Neural progenitor cell (in vitro differentiated cells): Measurements from ENCODE around the gene TGFB2. TPM values are rescaled to one million over a fixed set of nuclear protein-coding genes. Genes with fewer than 3 reads are reported as not detected.
A peak's percentile ranks its signal among the peaks of the same experiment; 100 is the strongest.

Source experiments
- DNase-seq: peaks from one replicate; pipeline ENCODE4 v3.0.0-alpha.2; 2016; ENCODE audit warnings: low spot score
- H2AFZ ChIP-seq: fragments of 200-600 bp; sonication (generic); replicated peaks from 2 replicates; pipeline ENCODE4 v1.6.1; 2016; ENCODE audit warnings: antibody characterized with exemption
- H3F3A ChIP-seq: fragments of 200-600 bp; sonication (generic); 2 replicates; pipeline ENCODE4 v1.6.1; 2016; ENCODE audit warnings: antibody characterized with exemption, low read depth
- H3K27ac ChIP-seq: fragments of 200-600 bp; sonication (generic); 2 replicates; pipeline ENCODE4 v1.5.1; 2016; ENCODE audit warnings: mild to moderate bottlenecking
- H3K27me3 ChIP-seq: fragments of 200-600 bp; sonication (generic); 2 replicates; pipeline ENCODE4 v1.6.1; 2016; ENCODE audit warnings: mild to moderate bottlenecking, moderate library complexity
- H3K36me3 ChIP-seq: fragments of 200-600 bp; sonication (generic); 2 replicates; pipeline ENCODE4 v1.5.1; 2016
- H3K4me1 ChIP-seq: fragments of 200-600 bp; sonication (generic); 2 replicates; pipeline ENCODE4 v1.6.1; 2016; ENCODE audit warnings: mixed run types
- H3K4me2 ChIP-seq: fragments of 200-600 bp; sonication (generic); 2 replicates; pipeline ENCODE4 v1.6.1; 2016
- H3K4me3 ChIP-seq: fragments of 200-600 bp; sonication (generic); 2 replicates; pipeline ENCODE4 v1.5.1; 2016
- H3K79me2 ChIP-seq: fragments of 200-600 bp; sonication (generic); 2 replicates; pipeline ENCODE4 v1.6.1; 2016; ENCODE audit warnings: low read depth
- H3K9ac ChIP-seq: fragments of 200-600 bp; sonication (generic); 2 replicates; pipeline ENCODE4 v1.6.1; 2016
- H3K9me3 ChIP-seq: fragments of 200-600 bp; sonication (generic); 2 replicates; pipeline ENCODE4 v1.5.1; 2016; ENCODE audit warnings: low read depth
- H4K20me1 ChIP-seq: fragments of 200-600 bp; sonication (generic); 2 replicates; pipeline ENCODE4 v1.6.1; 2016; ENCODE audit warnings: low read depth
- H3K27ac Mint-ChIP-seq: 3 replicates; pipeline ENCODE4 v1.8.0; 2021; ENCODE audit warnings: mixed read lengths
- H3K27me3 Mint-ChIP-seq: 2 replicates; pipeline ENCODE4 v1.8.0; 2022; ENCODE audit warnings: low read depth, mild to moderate bottlenecking, inconsistent platforms, moderate library complexity, mixed read lengths; ENCODE audit not compliant: insufficient read depth
- H3K36me3 Mint-ChIP-seq: 3 replicates; pipeline ENCODE4 v1.8.0; 2021; ENCODE audit warnings: mixed read lengths
- H3K4me1 Mint-ChIP-seq: 3 replicates; pipeline ENCODE4 v1.8.0; 2021; ENCODE audit warnings: mixed read lengths
- H3K4me3 Mint-ChIP-seq: 3 replicates; pipeline ENCODE4 v1.8.0; 2021; ENCODE audit warnings: mild to moderate bottlenecking, moderate library complexity, mixed read lengths
- H3K9me3 Mint-ChIP-seq: 3 replicates; pipeline ENCODE4 v1.8.0; 2020; ENCODE audit warnings: mixed read lengths
- CTCF ChIP-seq: fragments of 200-600 bp; sonication (generic); IDR thresholded peaks from 2 replicates; pipeline ENCODE4 v1.5.1; 2017; ENCODE audit warnings: antibody characterized with exemption, mild to moderate bottlenecking
- EZH2 ChIP-seq: fragments of 200-600 bp; sonication (generic); IDR thresholded peaks from 2 replicates; pipeline ENCODE4 v1.6.1; 2017; ENCODE audit warnings: antibody characterized with exemption, mild to moderate bottlenecking, moderate library complexity
- EZH2phosphoT487 ChIP-seq: fragments of 200-600 bp; sonication (generic); IDR thresholded peaks from 2 replicates; pipeline ENCODE4 v1.6.1; 2017; ENCODE audit warnings: antibody characterized with exemption
- total RNA-seq: library from RNA; depleted of rRNA; stranded (reverse); fragments of >200 nt; gene quantifications from 2 replicates; pipeline ENCODE4 v1.2.3, GENCODE V29; 2015; ENCODE audit warnings: low replicate concordance

Gene TGFB2
- total RNA-seq, 1 donor from 2014 or later: 1.9 TPM

DNA sequence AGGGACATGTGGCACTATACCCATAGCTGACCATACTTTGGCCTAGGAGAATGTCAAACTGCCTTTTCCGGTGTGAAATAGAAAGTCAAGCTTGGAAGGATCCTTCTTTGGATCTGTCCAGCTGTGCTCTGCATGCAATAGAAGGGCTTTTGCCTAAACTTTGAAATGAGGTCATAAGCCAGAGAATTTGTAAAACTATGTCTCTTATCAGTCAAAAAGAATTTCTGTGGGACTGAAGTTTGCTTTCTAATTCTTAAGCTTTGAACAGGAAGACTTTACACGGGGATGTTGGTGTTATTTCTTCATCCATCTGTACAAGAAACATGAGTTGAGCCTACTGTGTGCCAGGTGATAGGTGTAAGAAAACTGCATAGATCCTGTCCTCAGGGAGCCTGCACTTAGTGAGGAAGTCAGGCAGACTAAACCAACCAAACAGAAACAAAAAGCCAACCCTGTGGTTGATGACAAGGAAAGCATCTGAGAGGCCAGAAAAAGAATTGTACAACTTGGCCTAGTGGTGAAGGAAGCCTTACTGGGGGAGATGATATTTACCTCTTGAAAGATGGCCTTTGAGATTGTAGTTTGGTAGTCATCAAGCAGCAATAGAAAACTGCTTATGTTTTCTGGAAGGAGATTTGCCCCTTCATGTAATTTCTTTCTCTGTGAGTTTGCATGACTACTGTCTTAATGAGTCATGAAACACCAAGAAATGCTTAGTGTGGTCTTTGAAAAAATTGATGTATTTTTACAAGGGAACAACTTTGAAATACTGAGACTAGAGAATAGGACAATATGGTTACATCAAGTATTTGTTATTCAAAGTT lies 24.8 kb downstream of the TGFB2 start:
- DNase-seq: no peak
- no peaks in the 10 kb centered on the region for H3K79me2 ChIP-seq
- H4K20me1 ChIP-seq: no peaks in the 10 kb centered on the region
- no peaks in the 10 kb centered on the region for H3F3A ChIP-seq
- no peaks in the 10 kb centered on the region for H3K9me3 ChIP-seq
- Mint-ChIP-seq H3K36me3 (no peaks in the 10 kb centered on the region), H3K9me3 (peaks cover 2% of the 10 kb centered on the region), H3K27me3 (peaks cover 2% of the 10 kb centered on the region), H3K27ac (no peak overlapping the region), H3K4me3 (no peak overlapping the region), H3K4me1 (peaks cover 18% of the 10 kb centered on the region)
- TF ChIP-seq EZH2phosphoT487: no peak
- TF ChIP-seq CTCF: no peak
- no peak for TF ChIP-seq EZH2
- H3K4me3 ChIP-seq: no peak overlapping the region
- H3K36me3 ChIP-seq: no peaks in the 10 kb centered on the region
- no peak overlapping the region for H3K4me2 ChIP-seq
- H3K27ac ChIP-seq: no peak overlapping the region
- no peak overlapping the region for H3K9ac ChIP-seq
- H3K4me1 ChIP-seq: no peaks in the 10 kb centered on the region
- H3K27me3 ChIP-seq: no peaks in the 10 kb centered on the region
- H2AFZ ChIP-seq: no peak overlapping the region

- Mint-ChIP-seq H3K4me3 (no peak overlapping the region), H3K27me3 (peaks cover 2% of the 10 kb centered on the region), H3K9me3 (peaks cover 2% of the 10 kb centered on the region), H3K27ac (peak overlapping the region; percentile 32), H3K4me1 (peaks cover 20% of the 10 kb centered on the region), H3K36me3 (no peaks in the 10 kb centered on the region)
- H3K4me1 ChIP-seq: no peaks in the 10 kb centered on the region
- no peak for DNase-seq
- no peak overlapping the region for H3K4me2 ChIP-seq
- no peaks in the 10 kb centered on the region for H3F3A ChIP-seq
- H3K27ac ChIP-seq: no peak overlapping the region
- H4K20me1 ChIP-seq: no peaks in the 10 kb centered on the region
- H3K4me3 ChIP-seq: no peak overlapping the region
- H3K9me3 ChIP-seq: no peaks in the 10 kb centered on the region
- no peaks in the 10 kb centered on the region for H3K36me3 ChIP-seq
- TF ChIP-seq CTCF (no peak), EZH2 (no peak), EZH2phosphoT487 (no peak)
- no peak overlapping the region for H2AFZ ChIP-seq
- no peak overlapping the region for H3K9ac ChIP-seq
- H3K79me2 ChIP-seq: no peaks in the 10 kb centered on the region
- no peaks in the 10 kb centered on the region for H3K27me3 ChIP-seq
Observed at GRCh38 chr1:218371927-218372672, 27.0 kb downstream of the TGFB2 start.

GRCh38 chr1:218374401-218375353 lies 29.5 kb downstream of the TGFB2 start:
- H3K4me3 Mint-ChIP-seq: no peak overlapping the region
- H3K27me3 ChIP-seq: no peaks in the 10 kb centered on the region
- H3K27ac ChIP-seq: no peak overlapping the region
- no peaks in the 10 kb centered on the region for H3K79me2 ChIP-seq
- H3K4me2 ChIP-seq: no peak overlapping the region
- H3F3A ChIP-seq: no peaks in the 10 kb centered on the region
- no peak for TF ChIP-seq EZH2
- TF ChIP-seq CTCF: no peak
- TF ChIP-seq EZH2phosphoT487: no peak
- peaks cover 20% of the 10 kb centered on the region for H3K4me1 Mint-ChIP-seq
- no peaks in the 10 kb centered on the region for H3K36me3 ChIP-seq
- H3K4me3 ChIP-seq: no peak overlapping the region
- no peak overlapping the region for H2AFZ ChIP-seq
- peaks cover 2% of the 10 kb centered on the region for H3K9me3 Mint-ChIP-seq
- no peaks in the 10 kb centered on the region for H3K4me1 ChIP-seq
- DNase-seq: no peak
- no peak overlapping the region for H3K27ac Mint-ChIP-seq
- no peaks in the 10 kb centered on the region for H3K36me3 Mint-ChIP-seq
- H3K9me3 ChIP-seq: no peaks in the 10 kb centered on the region
- H3K9ac ChIP-seq: no peak overlapping the region
- H3K27me3 Mint-ChIP-seq: peaks cover 2% of the 10 kb centered on the region
- H4K20me1 ChIP-seq: no peaks in the 10 kb centered on the region
